Measurements from ENCODE around the gene MRPL52. TPM values are rescaled to one million over a fixed set of nuclear protein-coding genes. Genes with fewer than 3 reads are reported as not detected.
"Not testable (repeated sequence)": the region's sequence is repeated elsewhere in the genome, so short reads cannot be mapped to it uniquely, and the experiment has no call there.

Gene MRPL52
- total and polyA plus RNA-seq, 12 donors, result 58.3 to 390 (median 111) TPM

- Histone ChIP-seq H3K27ac (no peak overlapping the region), H3K36me3 (replicated peaks in 1 of 2) (no peaks in the 10 kb centered on the region), H3K9me3 (replicated peaks in 1 of 3) (no peaks in the 10 kb centered on the region), H3K4me1 (replicated peaks in 1 of 2) (no peaks in the 10 kb centered on the region), H3K4me3 (no peak overlapping the region), H3K27me3 (no peaks in the 10 kb centered on the region)
- no peak for TF ChIP-seq CTCF (IDR thresholded peaks at IDR 0.05)
- intact Hi-C loops (cut with DNase I), result no loop called here
- no peak for DNase-seq
- 76 to 81% (median 80%) methylated on average over 12 of the region's 12 CpGs for WGBS, 4 donors
Observed at GRCh38 chr14:22802860-22803686, 26.6 kb upstream of the MRPL52 start.

GRCh38 chr14:22803687-22803974, 26.1 kb upstream of the MRPL52 start:
- TF ChIP-seq POLR2A (IDR thresholded peaks at IDR 0.05), result no peak
- TF ChIP-seq CTCF (IDR thresholded peaks at IDR 0.05), result no peak
- no peak overlapping the region for H3K27ac ChIP-seq
- no peak for DNase-seq
- H3K4me1 ChIP-seq (replicated peaks in 1 of 2), result no peaks in the 10 kb centered on the region
- no peaks in the 10 kb centered on the region for H3K9me3 ChIP-seq (replicated peaks in 1 of 3)
- H3K27me3 ChIP-seq, result no peaks in the 10 kb centered on the region
- H3K4me3 ChIP-seq, result no peak overlapping the region
- intact Hi-C loops (cut with DNase I), result no loop called here
- WGBS, 4 donors, result 79 to 89% (median 85%) methylated on average over 3 of the region's 3 CpGs
- no peaks in the 10 kb centered on the region for H3K36me3 ChIP-seq (replicated peaks in 1 of 2)

- H3K27me3 ChIP-seq; H3K36me3 ChIP-seq (replicated peaks in 1 of 2); DNase-seq; intact Hi-C loops (cut with DNase I); H3K4me3 ChIP-seq; H3K4me1 ChIP-seq (replicated peaks in 1 of 2); H3K27ac ChIP-seq; H3K9me3 ChIP-seq (replicated peaks in 1 of 3): not testable (repeated sequence)
- 79 to 96% (median 89%) methylated on average over 4 of the region's 4 CpGs for WGBS, 4 donors
Observed at GRCh38 chr14:22805235-22805634, 24.5 kb upstream of the MRPL52 start.

GRCh38 chr14:22807432-22808087, 22.1 kb upstream of the MRPL52 start:
- Histone ChIP-seq H3K9me3 (replicated peaks in 1 of 3) (no peaks in the 10 kb centered on the region), H3K27ac (no peak overlapping the region), H3K4me1 (replicated peaks in 1 of 2) (no peaks in the 10 kb centered on the region), H3K4me3 (no peak overlapping the region), H3K27me3 (no peaks in the 10 kb centered on the region), H3K36me3 (replicated peaks in 1 of 2) (no peaks in the 10 kb centered on the region)
- 73 to 81% (median 79%) methylated on average over 13 of the region's 13 CpGs for WGBS, 4 donors
- intact Hi-C loops (cut with DNase I), result no loop called here
- DNase-seq, result no peak
- no peak for TF ChIP-seq POLR2A (IDR thresholded peaks at IDR 0.05)
- no peak for TF ChIP-seq CTCF (IDR thresholded peaks at IDR 0.05)

Data from adrenal gland (tissue), 12 donors.